Measurements from ENCODE around the gene OR5AC2.

The OR5AC2 gene

DNA sequence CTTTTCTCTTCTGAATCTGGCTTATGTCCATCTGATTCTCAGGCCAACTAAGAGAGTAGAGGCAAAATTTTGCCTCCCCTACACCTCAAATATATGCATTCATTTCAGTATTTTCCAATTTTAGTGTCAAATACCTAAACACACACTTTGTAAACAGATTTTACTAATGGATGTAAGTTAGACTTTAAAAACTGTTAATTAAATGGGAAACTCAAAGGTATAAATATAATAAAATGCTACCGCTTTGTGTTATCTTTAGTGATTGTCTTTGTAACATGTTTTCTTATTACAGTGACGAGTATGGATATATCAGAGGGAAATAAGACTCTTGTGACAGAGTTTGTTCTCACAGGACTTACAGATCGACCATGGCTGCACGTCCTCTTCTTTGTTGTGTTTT is at the start of gene OR5AC2:
OR5AC2 (plus strand) TSS at position 301 of the 400 bp plus-strand sequence; CDS start at position 301, 0 bp downstream.
- DNase-seq, result no peak

DNA sequence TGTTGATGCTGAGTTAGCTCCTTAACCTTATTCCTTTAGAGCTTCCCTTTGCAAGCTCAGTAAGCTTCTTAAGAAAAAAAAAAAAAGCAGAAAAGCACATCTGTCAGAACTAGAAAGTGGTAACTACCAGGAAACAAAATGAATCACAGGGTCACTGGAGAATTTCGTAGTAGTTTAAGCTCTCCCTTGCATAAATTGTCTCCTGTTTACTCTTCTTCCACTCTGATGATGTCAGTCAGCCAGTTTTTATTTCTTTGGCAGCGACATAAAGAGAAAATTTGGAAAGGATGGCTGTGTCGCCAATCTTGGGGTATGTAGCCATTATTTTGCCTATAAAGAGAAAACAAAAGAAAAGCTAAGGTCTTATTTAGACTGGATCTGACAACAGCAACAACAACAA is 48.7 kb upstream of the OR5AC2 start:
- DNase-seq, result no peak

DNA sequence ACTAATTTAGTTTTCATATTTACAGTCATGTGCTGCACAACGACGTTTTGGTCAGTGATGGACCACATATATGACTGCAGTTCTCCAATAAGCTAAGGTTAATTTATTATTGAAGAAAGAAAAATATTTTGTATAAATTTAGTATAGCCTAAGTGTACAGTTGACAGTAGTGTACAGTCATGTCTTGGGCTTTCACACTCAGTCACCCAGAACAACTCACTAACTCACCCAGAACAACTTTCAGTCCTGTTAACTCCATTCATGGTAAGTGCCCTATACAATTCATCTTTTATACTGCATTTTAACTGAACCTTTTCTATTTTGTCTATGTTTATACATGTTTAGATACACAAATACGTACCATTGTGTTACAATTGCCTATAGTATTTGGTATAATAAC is 48.1 kb upstream of the OR5AC2 start:
- no peak for DNase-seq

- DNase-seq, result peak; percentile 52
These were observed 47.5 kb upstream of the OR5AC2 start for GRCh38 chr3:98039322-98040024.

- DNase-seq, result no peak
These were observed 45.6 kb upstream of the OR5AC2 start for GRCh38 chr3:98041350-98041749.

DNA sequence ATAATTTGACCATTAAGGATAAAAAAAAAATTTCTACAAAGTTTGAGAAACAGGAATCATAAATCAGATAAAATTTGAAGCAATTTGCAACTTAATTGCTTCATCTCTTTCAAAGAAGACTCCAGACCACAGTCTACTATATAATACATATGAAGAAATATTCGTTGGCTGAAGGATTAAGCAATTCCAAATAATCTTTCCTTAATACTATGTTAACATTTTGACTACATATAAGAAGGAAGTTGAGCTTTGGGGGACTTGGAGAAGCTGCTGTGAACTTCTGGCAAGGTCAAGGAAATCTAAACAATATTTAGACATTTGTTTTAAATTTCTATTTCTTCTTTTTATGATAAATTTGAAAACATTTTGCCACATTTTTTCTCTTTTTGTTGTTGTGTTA is 38.4 kb upstream of the OR5AC2 start:
- DNase-seq, result no peak

DNA sequence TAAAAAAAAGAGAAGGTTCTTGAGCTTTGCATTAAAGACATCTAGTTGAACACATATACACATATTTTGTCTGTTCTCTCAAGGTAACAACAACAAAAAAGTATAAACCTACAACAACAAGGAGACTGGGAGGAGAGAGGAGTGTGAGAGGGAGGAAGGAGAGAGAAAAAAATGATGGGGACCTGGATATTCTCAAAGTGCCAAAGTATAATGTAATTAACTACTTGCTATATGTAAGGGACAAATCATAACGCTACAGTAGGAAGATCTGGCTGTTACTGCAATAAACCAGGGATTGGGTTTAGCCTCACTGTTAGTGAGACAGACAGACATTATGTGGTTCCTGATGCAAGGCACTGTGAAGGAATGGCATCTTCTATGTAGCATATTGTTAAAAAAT is 37.7 kb upstream of the OR5AC2 start:
- no peak for DNase-seq

GRCh38 chr3:98056035-98056434 is 30.9 kb upstream of the OR5AC2 start:
- DNase-seq, result no peak

GRCh38 chr3:98057631-98058030 is 29.3 kb upstream of the OR5AC2 start:
- DNase-seq, result no peak

GRCh38 chr3:98058244-98058960 is 28.6 kb upstream of the OR5AC2 start:
- DNase-seq, result no peak

DNA sequence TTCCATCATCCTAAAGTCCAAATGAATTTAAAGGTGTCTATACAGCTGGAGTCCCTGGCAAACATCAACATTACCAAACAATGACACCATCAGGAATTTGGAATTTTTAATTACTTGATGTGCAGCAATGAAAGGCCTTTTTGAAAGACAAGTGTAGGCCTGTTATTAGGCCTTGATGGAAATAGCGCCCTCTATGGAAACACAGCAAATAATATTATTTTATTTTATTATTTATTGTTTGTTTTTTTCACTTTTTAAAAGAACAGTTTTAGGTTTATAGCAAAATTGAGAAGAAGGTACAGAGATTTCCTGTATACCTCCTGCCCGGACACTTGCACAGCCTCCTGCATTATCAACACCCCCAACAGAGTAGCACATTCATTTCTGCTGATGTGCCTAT is 18.1 kb upstream of the OR5AC2 start:
- DNase-seq, result no peak

GRCh38 chr3:98070840-98071239 is 16.1 kb upstream of the OR5AC2 start:
- no peak for DNase-seq

- no peak for DNase-seq
These were observed 13.5 kb upstream of the OR5AC2 start for GRCh38 chr3:98073486-98073885.

DNA sequence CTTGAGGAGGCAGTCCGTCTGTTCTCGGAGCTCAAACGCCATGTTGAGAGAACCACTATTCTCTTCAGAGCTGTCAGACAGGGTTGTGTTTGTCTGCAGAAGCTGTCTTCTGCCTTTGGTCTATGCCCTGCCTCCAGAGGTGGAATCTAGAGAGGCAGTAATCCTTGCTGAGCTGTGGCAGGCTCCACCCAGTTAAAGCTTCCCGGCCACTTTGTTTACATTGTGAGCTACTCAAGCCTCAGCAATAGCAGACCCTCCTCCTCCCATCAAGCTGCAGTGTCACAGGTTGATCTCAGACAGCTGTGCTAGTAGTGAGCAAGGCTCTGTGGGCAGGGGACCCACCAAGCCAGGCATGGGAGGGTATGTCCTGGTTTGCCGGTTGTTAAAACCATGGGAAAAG is 8.9 kb downstream of the OR5AC2 start:
- DNase-seq, result no peak

DNA sequence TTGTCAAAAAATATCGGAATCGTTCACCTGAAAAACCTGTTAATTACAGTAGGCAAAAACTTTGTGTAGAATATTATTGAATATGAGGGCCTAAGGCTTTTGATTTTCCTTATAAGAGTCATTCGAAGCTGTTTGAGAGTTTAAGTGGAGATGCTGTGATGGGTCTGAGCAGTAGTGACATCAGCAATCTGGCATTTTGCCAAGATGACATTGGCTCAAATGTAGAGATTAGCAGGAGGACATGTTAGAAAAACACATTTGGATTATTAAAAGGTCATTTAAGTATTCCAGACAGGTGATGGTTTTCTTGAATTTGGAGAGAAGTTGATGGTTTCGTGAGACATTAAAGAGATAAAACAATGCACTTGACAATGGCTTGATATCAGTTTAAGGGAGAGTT is 12.9 kb downstream of the OR5AC2 start:
- no peak for DNase-seq

DNA sequence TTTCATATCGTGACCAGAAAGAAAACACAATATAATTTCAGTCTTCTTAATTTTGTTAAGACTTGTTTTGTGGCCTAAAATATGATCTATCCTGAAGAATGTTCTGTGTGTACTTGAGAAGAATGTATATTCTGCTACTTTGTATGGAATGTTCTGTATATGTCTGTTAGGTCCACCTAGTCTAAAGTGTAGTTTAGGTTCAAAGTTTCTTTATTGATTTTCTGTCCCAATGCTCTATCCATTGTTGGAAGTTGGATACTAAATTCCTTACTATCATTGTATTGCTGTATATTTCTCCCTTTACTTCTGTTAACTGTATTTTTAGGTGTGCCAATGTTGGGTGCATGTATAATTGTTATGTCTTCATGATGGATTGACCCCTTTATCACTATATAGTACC is 21.2 kb downstream of the OR5AC2 start:
- DNase-seq, result no peak

- DNase-seq, result no peak
These were observed 23.0 kb downstream of the OR5AC2 start for GRCh38 chr3:98109807-98110549.

DNA sequence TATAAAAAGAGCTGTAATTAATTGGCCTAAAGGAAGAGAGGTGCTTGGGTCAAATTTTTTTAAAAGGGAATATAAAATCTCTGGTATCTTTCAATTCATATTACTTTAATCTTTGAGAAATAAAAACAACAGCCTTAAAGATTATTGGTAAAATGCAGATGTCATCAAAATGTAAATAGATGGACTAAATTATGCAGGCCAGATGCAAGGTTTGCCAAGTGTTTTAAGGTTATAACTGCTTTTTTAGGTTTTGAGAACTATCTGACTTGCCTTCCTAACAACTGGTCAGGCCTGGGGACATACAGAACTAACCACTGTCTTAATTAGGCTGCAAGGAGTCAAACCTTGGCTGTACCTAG is 23.6 kb downstream of the OR5AC2 start:
- no peak for DNase-seq

DNA sequence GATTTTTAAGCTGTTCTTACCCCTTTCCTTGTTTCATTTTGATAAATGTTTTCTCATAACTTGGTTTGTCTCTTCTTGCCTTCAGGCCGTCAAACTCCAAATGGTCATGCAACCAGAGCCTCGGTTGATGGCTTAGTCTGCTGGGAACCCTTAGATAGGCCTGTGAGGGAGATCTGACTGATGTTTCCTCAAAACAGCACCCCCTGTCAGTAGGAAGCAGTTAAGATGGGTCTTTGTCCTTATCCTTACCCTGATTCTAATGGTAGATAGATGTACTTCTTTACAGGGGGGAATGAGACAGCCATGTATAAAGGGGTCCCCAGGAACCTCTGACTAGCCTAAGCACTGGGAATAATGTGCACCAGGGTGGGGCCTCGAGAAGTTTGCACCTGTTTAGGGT is 27.3 kb downstream of the OR5AC2 start:
- DNase-seq, result no peak

DNA sequence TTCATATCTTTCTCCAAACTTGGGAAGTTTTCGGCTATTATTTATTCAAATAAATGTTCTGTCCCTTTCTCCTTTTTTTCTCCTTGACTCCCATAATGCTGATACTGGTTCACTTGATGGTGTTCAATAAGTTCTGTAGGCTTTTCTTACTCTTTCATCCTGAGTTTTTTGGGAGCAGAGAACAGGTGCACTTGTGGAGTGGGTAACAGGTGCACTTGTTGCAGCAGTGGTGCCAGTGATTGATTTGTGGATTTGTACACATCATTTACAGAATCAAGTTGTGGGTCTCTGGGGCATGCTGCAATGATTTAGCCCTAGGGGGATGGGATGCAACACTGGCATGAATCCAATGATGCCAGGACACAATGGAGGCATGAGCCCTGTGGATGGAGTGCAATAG is 28.7 kb downstream of the OR5AC2 start:
- DNase-seq, result no peak

- DNase-seq, result no peak
These were observed 43.4 kb downstream of the OR5AC2 start, which contains the start of gene OR5H1 for GRCh38 chr3:98130421-98130820. Gene OR5H1, plus strand, starts transcription at chr3:98130721. Its CDS starts 1,977 bp downstream, at chr3:98132698.

GRCh38 chr3:98136631-98137030 is 49.7 kb downstream of the OR5AC2 start:
- DNase-seq, result no peak
